GM19328 (cell line): ENCODE data around the gene RELB.

ENCODE experiments used
- ATAC-seq: cut with Tn5 transposase; IDR thresholded peaks from one replicate; pipeline ENCODE4 v1.9.1; 2021; ENCODE audit warnings: mild to moderate bottlenecking, moderate library complexity; ENCODE audit not compliant: unreplicated experiment

RELB gene

DNA sequence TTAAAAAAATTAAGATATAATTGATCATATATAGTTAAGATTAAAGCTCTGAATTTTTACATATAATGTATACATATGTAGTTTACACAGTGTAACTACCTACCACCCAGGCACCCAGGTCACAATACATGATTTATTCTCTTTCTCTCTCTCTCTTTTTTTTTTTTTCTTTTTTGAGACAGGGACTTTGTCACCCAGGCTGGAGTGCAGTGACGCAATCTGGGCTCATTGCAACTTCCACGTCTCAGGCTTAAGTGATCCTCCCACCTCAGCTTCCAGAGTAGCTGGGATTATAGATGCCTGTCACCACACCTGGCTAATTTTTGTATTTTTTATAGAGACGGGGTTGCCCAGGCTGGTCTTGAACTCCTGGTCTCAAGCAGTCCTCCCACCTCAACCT is 18.8 kb downstream of the RELB start:
- no peak for ATAC-seq

DNA sequence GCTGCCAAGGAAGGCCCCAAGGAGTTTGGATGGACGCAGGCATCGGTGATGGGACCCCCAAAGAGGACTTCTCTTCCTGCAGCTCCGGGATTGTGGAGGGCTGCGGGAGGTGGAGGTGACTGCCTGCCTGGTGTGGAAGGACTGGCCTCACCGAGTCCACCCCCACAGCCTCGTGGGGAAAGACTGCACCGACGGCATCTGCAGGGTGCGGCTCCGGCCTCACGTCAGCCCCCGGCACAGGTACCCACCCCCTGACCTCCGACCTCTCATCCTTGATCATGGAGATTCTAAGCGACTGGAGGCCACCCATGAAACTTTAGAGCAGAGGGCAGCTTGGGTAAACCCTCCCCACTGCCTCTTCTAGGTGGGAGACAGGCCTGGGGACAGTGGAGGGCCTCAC is 20.7 kb downstream of the RELB start:
- no peak for ATAC-seq

DNA sequence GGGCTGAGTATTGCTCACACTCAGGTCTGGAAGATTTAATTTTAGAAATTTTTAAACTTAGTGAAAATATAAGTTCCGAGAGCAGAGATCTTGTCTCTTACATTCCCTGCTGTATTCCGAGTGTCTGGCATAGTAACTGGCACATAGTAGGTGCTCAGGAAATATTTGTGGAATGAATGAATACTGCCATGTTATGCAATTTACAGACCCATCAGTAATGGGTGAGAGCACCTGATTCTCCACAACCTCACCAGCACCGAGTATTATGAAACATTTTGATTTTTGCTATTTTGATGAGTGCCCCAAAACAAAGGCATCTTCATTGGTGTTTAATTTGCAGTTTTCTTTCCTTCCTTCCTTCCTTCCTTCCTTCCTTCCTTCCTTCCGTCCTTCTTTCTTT is 21.8 kb downstream of the RELB start:
- no peak for ATAC-seq

DNA sequence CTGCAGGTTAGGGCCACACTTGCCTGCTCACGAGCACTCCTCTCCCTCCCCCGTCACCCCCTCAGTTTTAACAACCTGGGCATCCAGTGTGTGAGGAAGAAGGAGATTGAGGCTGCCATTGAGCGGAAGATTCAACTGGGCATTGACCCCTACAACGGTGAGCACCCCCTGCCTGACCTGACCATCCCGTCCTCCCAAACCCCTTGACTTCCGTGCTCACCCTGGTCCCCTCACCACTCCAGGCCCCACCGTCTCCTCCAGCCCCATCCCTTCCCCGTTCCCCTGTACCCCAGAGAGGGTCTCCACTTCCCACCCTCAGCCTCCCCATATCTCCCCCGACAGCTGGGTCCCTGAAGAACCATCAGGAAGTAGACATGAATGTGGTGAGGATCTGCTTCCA is 24.0 kb downstream of the RELB start:
- no peak for ATAC-seq

DNA sequence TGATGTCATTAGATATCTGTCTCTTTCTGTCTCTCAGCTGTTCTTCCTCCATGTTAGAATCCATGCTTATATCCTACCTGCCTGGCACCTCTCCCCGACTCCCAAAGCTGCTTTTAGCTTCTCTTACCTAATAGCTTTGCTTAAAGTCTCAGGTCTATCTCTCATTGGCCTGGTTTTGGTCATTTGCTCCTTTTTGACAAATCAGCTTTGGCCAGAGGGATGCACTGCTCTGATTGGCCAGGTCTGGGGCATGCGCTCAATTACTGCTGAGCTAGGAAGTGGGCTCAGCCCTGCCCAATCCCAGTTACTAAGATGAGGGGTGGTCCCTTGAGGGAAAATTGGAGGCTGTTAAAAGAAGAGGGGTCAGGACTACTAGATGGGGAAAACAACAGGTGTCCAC is 26.1 kb downstream of the RELB start:
- ATAC-seq = no peak

DNA sequence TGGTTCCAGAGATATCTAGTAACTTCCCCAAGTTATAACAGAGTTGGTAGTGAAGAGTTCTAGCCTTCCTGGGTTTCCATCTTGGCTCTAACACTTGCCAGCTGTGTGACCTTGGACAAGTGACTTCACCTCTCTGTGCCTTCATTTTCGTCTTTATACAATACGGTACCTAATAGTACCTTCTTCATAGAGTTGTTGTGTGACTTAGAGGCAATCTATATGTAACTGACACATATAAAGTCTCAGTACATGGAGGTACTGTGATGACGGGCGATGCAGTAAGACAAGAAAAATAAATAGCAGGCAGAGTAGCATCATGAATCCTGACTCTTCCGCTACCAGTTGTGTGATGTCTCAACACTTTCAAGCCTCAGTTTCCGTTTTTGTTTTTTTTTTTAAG is 29.6 kb downstream of the RELB start:
- ATAC-seq = no peak

DNA sequence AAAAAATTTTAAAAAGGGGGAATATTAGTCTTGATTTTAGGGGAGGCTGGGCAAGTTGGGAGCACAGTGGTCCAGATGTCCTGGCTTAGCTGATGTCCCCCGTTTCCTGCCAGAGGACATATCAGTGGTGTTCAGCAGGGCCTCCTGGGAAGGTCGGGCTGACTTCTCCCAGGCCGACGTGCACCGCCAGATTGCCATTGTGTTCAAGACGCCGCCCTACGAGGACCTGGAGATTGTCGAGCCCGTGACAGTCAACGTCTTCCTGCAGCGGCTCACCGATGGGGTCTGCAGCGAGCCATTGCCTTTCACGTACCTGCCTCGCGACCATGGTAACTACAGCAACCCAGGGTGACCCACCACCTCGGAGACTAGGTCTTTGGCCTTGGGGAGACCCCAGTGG is 31.2 kb downstream of the RELB start:
- no peak for ATAC-seq

DNA sequence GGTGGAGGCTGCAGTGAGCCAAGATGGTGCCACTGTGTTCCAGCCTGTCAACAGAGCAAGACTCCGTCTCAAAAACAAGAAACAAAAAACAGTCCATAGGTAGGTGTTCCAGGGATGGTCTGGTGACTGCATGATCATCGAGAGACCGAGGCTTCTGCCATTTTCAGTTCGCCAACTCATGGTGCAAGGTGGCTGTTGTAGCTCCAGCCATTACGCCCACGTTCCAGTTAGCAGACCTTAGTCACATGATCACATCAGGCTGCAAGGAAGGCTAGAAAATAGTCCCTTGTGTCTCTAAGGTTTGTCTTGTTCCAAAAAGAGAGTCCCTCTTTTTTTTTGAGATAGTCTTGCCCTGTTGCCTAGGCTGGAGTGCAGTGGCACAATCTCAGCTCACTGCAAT is 34.5 kb downstream of the RELB start:
- no peak for ATAC-seq

DNA sequence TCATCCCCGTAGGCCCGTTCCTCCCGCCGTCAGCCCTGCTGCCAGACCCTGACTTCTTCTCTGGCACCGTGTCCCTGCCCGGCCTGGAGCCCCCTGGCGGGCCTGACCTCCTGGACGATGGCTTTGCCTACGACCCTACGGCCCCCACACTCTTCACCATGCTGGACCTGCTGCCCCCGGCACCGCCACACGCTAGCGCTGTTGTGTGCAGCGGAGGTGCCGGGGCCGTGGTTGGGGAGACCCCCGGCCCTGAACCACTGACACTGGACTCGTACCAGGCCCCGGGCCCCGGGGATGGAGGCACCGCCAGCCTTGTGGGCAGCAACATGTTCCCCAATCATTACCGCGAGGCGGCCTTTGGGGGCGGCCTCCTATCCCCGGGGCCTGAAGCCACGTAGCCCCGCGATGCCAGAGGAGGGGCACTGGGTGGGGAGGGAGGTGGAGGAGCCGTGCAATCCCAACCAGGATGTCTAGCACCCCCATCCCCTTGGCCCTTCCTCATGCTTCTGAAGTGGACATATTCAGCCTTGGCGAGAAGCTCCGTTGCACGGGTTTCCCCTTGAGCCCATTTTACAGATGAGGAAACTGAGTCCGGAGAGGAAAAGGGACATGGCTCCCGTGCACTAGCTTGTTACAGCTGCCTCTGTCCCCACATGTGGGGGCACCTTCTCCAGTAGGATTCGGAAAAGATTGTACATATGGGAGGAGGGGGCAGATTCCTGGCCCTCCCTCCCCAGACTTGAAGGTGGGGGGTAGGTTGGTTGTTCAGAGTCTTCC is 36.3 kb downstream of the RELB start:
- ATAC-seq = no peak

DNA sequence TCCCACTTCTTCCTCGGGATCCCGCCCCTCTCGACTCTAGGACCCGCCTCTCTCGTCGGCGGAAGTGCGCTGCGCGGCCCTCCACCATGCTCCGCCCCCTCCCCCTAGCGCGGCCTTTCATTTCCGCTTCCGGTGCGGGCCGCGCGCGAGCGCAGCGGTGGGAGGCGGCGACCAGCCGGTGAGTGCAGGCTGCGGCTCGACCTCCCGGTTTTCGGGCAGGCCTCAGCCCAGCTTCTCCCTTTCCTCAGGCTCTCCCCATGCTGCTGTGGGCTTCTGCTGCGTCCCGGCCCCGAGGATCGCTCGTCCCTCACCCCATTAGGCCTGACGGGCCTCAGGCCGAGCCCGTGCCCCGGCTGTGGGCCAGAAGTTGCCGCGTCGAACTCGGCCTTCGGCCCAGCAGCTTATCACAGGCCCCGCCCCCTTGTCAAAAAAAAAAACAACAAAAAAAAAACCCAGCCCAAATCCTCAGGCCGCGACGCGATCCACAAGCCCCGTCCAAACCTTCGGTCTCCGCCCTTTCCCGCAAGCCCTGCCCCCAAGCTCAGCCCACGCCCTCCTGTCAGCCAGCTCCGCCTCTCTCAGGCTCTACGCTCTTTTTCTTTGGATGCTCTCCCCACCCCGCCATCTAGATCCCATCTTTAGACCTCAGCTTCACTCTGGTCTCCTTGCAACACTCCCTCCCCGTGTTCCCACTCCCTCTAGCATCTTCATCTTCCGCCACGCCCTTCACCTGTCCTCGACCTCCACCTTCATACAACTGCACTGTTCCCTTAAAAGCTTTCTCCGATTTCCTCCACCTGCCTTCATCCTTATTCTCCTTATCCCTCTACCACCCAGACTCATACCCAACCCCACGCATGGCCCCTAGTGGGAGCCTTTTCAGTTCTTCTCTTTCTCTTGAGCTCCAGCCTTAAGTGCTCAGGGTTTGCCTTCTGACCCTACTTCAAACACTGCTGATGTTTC is 37.9 kb downstream of the RELB start, which contains the start of gene CLASRP:
Gene CLASRP, plus strand, starts transcription at position 115 of the 963 bp plus-strand sequence. CDS start 1,168 bp downstream, outside the sequence.
- ATAC-seq = peak; percentile 83

DNA sequence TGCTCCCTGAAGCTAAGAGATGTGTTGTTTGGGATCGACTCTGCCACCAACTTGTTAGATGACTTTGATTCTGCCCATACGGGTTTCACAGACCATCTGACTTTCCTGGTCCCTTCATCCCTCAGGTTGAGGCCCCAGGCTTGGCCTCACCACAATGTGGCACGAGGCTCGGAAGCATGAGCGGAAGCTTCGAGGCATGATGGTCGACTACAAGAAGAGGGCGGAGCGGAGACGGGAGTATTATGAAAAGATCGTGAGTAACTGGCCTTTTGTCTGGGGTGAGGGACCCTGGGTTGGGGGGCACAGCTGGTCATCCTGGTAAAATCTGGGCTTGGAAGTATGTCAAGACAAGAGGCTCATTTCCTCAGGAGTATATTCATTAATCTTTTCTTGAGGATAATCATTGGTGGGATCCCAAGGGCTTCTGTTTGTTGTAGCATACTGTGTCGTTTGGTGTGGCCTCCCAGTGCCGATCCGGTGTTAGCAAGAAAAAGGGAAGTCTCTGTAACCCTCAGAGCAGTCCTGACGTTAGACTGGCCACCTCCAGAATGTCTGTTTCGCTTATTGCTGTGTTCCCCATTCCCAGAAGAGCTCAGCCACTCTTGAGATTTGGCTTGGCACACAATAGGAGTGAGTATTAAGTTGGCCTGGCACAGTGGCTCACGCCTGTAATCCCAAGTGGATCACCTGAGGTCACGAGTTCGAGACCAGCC is 39.0 kb downstream of the RELB start:
- no peak for ATAC-seq

DNA sequence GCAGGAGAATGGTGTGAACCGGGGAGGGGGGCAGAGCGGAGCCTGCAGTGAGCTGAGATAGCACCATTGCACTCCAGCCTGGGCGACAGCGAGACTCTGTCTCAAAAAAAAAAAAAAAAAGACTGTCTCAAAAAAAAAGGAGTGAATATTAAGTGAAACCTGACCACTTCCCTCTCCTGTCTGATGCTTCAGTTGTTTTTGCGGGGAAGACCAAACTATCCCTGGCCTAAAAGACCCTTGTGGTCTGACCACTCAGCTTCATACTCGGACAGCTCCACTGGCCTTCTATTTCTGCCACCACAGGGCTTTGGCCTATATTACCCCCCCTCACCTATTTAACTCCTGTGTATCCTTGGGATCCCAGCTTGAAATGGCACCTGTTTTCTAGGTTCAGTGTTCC is 39.9 kb downstream of the RELB start:
- ATAC-seq = no peak

DNA sequence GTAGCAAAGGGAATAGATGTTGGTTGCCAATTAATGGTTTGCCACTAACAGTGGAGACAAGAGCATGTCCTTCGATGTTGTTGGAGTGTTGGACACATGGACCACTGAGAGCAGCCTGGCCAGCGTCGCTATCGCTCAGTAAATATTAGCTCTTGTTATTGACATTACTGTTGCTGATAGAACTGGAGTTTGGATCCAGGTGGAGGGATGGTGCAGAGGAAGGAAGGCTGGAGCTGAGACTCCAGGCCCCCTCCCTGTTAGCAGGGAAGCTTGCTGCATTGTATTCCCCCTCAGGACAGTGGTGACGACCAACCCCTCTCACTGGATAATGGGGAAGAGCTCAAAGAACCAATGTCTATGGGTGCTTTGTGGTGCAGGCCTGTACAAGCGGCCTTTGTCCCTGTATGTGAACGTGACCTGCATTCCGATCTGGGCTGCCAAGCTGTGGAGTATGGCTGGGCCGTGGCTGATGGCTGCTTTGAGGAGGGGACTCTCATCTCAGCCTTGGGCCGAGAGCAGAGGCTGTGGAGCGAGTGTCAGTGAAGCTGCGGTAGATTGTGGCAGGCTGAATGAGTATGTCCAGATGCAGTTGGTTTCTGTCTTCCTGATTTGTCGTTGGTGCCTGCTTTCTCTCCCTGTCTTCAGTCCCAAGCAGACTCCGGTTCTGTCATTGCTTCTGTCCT is 44.5 kb downstream of the RELB start:
- no peak for ATAC-seq

DNA sequence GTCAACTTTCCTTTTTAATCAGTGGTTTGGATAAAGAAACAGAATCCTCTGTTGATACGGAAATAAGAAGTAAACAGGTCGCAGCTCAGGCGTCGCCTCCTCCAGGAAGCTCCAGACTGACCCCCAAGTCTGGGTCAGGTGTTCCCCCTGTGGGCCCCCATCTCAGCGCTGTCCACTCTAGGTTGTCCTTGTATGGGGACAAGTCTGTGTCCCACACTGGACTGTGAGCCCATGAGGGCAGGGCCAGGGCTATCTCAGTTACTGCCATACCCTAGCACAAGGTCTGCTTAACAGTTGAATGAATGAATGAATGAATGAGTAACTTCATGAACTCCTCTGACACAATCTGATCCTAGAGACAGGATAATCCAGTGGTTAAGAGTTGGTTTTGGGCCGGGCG is 45.1 kb downstream of the RELB start:
- no peak for ATAC-seq

DNA sequence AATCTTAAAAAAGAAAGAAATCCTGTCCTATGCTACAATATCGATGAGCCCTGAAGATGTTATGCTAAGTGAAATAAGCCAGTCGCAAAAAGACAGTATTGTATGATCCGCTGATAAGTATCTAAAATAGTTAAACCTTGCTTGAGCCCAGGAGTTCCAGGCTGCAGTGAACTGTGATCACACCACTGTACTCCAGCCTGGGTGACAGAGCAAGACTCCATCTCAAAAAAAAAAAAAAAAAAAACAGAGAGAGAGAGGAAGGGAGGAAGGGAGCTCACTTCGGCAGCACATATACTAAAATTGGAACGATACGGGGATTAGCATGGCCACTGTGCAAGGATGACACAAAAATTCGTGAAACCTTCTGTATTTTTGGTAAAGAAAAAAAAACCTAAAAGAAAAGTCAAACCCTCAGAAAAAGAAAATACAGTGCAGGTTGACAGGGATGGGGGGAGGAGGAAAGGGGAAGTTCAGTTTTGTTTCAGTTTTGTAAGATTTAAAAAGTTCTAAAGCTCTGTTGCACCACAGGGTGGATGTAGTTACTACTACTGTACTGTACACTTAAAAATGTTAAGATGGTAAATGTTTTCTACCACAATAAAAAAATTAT is 46.0 kb downstream of the RELB start:
- ATAC-seq = no peak

DNA sequence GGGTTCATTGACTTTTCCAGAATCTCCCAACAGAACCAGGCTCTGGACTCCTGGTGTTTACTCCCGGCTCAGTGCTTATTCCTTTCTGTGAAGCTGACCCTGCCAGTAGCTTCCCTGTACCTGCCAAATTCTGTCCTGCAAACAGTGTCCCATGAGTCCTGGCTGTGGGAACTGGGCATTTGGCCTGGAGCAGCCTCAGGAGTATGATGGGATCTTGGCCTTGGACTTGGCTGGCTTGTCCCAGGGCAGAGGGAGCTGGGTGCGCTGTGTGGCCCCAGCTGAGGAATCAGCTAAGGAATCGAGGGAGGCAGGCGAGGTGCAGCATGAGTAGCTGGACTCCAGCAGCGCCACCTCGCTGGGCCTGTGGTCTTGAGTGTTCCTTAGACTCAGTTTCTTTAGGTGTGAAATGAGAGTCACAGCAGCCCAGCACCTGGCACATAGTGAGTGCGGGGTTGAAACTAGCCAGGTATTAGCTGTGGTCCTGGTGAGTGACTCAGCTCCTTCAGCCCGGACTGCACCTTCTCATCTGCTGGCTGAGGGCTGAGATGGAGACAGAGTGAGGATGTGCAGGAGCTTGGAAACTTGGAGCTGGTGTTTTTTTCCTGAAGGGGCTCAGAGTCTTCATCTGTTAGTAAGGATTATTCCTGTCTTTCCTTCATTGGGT is 47.9 kb downstream of the RELB start:
- no peak for ATAC-seq

DNA sequence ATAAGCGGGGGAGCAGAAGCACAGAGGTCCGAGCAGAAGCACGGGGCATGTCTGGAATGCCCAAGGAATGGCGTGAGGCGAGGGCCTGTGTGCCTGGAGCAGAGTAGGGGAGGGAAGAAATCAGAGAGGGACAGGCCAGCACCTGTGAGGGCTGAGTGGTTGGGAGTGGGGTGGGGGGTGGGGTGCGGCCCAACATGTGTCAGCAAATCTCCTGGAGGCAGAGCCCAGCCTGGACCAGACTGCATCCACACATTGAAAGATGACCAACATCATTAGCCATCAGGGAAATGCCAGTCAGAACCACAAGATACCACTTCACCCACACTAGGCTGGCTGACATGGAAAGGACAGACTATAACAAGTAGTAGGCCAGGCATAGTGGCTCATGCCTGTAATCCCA is 48.8 kb downstream of the RELB start:
- ATAC-seq = no peak

DNA sequence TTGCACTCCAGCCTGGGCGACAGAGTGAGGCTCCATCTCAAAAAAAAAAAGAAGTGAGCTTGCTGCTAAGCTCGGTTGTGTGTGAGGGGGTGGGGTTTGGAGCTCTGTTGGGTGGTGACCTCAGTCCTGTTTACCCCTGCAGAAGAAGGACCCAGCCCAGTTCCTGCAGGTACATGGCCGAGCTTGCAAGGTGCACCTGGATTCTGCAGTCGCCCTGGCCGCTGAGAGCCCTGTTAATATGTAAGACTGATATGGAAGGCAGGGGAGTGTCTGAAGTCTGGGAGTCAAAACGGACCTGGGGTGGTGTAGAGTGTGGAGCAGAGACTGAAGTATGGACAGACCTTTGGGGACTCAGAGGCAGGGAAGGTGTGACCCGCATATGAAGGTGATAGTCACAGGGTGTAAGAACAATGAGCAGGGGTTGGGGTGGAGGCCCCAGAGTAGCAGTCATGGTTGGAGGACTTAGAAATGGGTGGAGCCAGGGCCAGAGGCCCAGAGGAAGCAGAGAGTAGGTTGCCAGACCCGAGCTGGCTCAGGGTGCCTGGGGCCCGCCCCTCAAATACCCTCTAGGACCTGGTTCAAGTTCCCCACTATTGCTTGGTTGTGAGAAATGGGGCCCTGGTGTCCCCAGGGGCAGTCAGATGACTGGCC is 50.8 kb downstream of the RELB start:
- no peak for ATAC-seq

DNA sequence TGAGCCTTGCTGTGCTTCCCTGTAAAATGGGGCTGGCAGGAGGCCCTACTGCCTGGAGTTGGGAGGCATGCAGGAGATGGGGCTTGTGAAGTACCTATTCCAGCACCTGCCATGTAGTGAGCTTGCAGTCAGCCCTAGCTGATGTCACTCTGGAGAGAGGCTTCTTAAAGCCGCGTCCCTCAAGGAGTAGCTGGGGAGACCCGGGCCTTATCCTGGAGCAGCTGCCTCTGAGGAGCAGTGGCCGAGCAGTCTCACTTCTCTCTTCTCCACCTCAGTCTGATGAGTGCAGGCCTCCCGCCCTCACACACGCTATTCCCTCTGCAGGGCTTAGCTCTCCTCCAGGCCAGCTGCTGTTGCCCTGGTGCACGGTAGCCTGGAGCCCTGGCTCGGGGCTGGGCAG is 55.6 kb downstream of the RELB start:
- ATAC-seq = no peak
